NCI-H1417 treated with DMSO at 0.1 percent for 48 hours (cell line): ENCODE measurements around the gene HRH3.

Experiments used
- DNase-seq: peaks from one replicate; lab custom pipeline; 2025; lab: John Stamatoyannopoulos, UW

Gene HRH3

GRCh38 chr20:62243906-62244515, 23.9 kb upstream of the HRH3 start:
- no peak for DNase-seq

GRCh38 chr20:62243106-62243505, 23.0 kb upstream of the HRH3 start:
- no peak for DNase-seq

GRCh38 chr20:62242176-62242575, 22.1 kb upstream of the HRH3 start:
- DNase-seq = no peak

- DNase-seq = no peak
Measured at GRCh38 chr20:62241506-62241905, 21.4 kb upstream of the HRH3 start.

- no peak for DNase-seq
Measured at GRCh38 chr20:62240020-62240685, 20.1 kb upstream of the HRH3 start.

- no peak for DNase-seq
Measured at GRCh38 chr20:62239278-62239879, 19.3 kb upstream of the HRH3 start.

- DNase-seq = no peak
Measured at GRCh38 chr20:62238569-62239277, 18.6 kb upstream of the HRH3 start.

GRCh38 chr20:62237801-62238568, 17.9 kb upstream of the HRH3 start, which contains the start of gene OSBPL2:
TSS of gene OSBPL2 (plus strand) at chr20:62238521. CDS start at chr20:62256185, 17,664 bp downstream.
- DNase-seq = peak; percentile 96

GRCh38 chr20:62237514-62237800, 17.4 kb upstream of the HRH3 start:
- DNase-seq = no peak

GRCh38 chr20:62236766-62237513, 16.9 kb upstream of the HRH3 start:
- DNase-seq = peak; percentile 38

GRCh38 chr20:62236200-62236599, 16.1 kb upstream of the HRH3 start:
- no peak for DNase-seq

- DNase-seq = no peak
Measured at GRCh38 chr20:62235777-62236157, 15.7 kb upstream of the HRH3 start.

GRCh38 chr20:62235001-62235776, 15.1 kb upstream of the HRH3 start:
- DNase-seq = no peak

- no peak for DNase-seq
Measured at GRCh38 chr20:62234339-62234738, 14.3 kb upstream of the HRH3 start.

- no peak for DNase-seq
Measured at GRCh38 chr20:62233684-62234083, 13.6 kb upstream of the HRH3 start.

GRCh38 chr20:62232770-62233645, 12.9 kb upstream of the HRH3 start:
- DNase-seq = no peak

- DNase-seq = no peak
Measured at GRCh38 chr20:62232194-62232593, 12.1 kb upstream of the HRH3 start.

- DNase-seq = no peak
Measured at GRCh38 chr20:62231292-62231691, 11.2 kb upstream of the HRH3 start.

GRCh38 chr20:62230696-62231095, 10.6 kb upstream of the HRH3 start:
- DNase-seq = no peak

- no peak for DNase-seq
Measured at GRCh38 chr20:62230276-62230675, 10.2 kb upstream of the HRH3 start.
